DND-41 (cell line): ENCODE results near the gene FBXW4.

Source experiments
- EZH2 ChIP-seq: IDR thresholded peaks from 3 replicates; pipeline ENCODE4 v1.6.1; 2012; ENCODE audit warnings: borderline replicate concordance, low read depth, mild to moderate bottlenecking, moderate library complexity, low read length, inconsistent platforms; ENCODE audit not compliant: severe bottlenecking
- TF ChIP-seq, protein P1 (sequence below): IDR thresholded peaks from 2 replicates; pipeline ENCODE4 v1.5.1; 2012; ENCODE audit warnings: borderline replicate concordance, low read length, moderate library complexity, mild to moderate bottlenecking; ENCODE audit not compliant: poor library complexity, severe bottlenecking; ENCODE audit errors: extremely low read depth

DNA sequence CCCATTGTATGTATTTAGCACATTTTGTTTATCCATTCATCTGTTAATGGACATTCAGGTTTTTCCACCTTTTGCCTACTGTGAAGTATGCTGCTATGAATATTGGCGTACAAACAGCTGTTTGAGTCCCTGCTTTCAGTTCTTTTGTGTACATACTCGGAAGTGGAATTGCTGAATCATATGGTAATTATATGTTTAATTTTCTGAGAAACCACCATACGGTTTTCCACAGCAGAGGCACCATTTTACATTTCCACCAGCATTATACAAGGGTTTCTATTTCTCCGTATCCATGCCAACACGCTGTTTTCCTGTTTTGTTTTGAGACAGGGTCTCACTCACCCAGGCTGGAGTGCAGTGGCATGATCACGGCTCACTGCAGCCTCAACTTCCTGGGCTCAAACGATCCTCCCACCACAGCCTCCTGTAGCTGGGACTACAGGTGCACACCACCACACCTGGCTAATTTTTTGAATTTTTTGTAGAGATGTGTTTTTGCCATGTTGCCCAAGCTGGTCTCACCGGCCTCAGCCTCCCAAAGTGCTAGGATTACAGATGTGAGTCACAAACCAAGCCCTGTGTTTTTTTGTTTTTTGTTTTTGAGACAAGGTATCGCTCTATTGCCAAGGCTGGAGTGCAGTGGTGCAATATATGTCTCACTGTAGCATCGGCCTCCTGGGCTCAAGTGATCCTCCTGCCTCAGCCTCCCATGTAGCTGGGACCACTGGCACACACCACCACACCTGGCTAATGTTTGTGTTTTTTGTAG is 22.1 kb upstream of the FBXW4 start:
- TF ChIP-seq, protein P1, sequence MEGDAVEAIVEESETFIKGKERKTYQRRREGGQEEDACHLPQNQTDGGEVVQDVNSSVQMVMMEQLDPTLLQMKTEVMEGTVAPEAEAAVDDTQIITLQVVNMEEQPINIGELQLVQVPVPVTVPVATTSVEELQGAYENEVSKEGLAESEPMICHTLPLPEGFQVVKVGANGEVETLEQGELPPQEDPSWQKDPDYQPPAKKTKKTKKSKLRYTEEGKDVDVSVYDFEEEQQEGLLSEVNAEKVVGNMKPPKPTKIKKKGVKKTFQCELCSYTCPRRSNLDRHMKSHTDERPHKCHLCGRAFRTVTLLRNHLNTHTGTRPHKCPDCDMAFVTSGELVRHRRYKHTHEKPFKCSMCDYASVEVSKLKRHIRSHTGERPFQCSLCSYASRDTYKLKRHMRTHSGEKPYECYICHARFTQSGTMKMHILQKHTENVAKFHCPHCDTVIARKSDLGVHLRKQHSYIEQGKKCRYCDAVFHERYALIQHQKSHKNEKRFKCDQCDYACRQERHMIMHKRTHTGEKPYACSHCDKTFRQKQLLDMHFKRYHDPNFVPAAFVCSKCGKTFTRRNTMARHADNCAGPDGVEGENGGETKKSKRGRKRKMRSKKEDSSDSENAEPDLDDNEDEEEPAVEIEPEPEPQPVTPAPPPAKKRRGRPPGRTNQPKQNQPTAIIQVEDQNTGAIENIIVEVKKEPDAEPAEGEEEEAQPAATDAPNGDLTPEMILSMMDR = no peak
- TF ChIP-seq EZH2 = no peak
